HCT116 (cell line): ENCODE measurements around the gene LMNTD2. TPM values are rescaled to one million over a fixed set of nuclear protein-coding genes. Genes with fewer than 3 reads are reported as not detected.

Source experiments
- ATAC-seq: fragments of 200-7000 bp; cut with Tn5 transposase; 2 replicates; pipeline ENCODE4 v1.9.1; 2020; ENCODE audit warnings: mild to moderate bottlenecking, moderate library complexity
- BruUV-seq: library from RNA; stranded (reverse); fragments of 400-500 nt; replicated peaks from 2 replicates; lab custom pipeline; 2021; lab: Mats Ljungman, UMichigan
- CTCF ChIA-PET: fragments of 300-600 bp; sonication (Branson Sonifier 250); formaldehyde crosslinking; loops from one replicate; lab custom pipeline; 2021; ENCODE audit warnings: antibody characterized with exemption; lab: Charles Lee
- POLR2A ChIA-PET: fragments of 300-600, 350-600 bp; sonication (Branson Sonifier 250); formaldehyde crosslinking; loops from one replicate; lab custom pipeline; 2021; ENCODE audit warnings: antibody characterized with exemption; lab: Charles Lee
- RAD21 ChIA-PET, 2 experiments: fragments of 300-600 bp; sonication (Branson Sonifier 250); formaldehyde crosslinking; loops; one replicate each; lab custom pipeline; 2023; ENCODE audit warnings: low total read pairs in 2 of 2; ENCODE audit not compliant: uncharacterized antibody in 2 of 2, unreplicated experiment in 2 of 2, low non-redundant PET in 1 of 2; lab: Charles Lee
- DNase-seq: peaks from one replicate; pipeline ENCODE4 v3.0.0-alpha.2; 2010; ENCODE audit warnings: low read depth, low spot score
- H2AFZ ChIP-seq: fragments of 200-600 bp; shearing (Covaris generic), sonication (generic); 2 replicates; pipeline ENCODE4 v1.6.1; 2017; ENCODE audit warnings: low read depth, mixed run types, mixed read lengths, antibody characterized with exemption, low read length; ENCODE audit not compliant: poor library complexity, severe bottlenecking
- H3K27ac ChIP-seq: 2 replicates; pipeline ENCODE4 v1.5.1; 2012; ENCODE audit warnings: low read depth, low read length
- H3K27me3 ChIP-seq: fragments of 200-600 bp; sonication (generic); 2 replicates; pipeline ENCODE4 v1.6.1; 2016; ENCODE audit warnings: mixed run types, low read length, mixed read lengths; ENCODE audit not compliant: insufficient read depth
- H3K36me3 ChIP-seq, 2 experiments: fragments of 200-500 bp in 1 of 2; fragments of 200-600 bp in 1 of 2; sonication (Bioruptor generic) in 1 of 2; sonication (generic) in 1 of 2; 2 replicates each; pipeline versions ENCODE4 v1.5.1 to v1.6.1; 2014 to 2016; ENCODE audit warnings: low read length in 2 of 2, inconsistent platforms in 1 of 2, mixed read lengths in 1 of 2, mixed run types in 1 of 2; ENCODE audit not compliant: insufficient read depth in 2 of 2, control insufficient read depth in 1 of 2
- H3K4me1 ChIP-seq, 2 experiments: fragments of 200-600 bp in 1 of 2; sonication (generic) in 1 of 2; 2 replicates each; pipeline versions ENCODE4 v1.5.1 to v1.6.1; 2012 to 2017; ENCODE audit warnings: low read length in 2 of 2, inconsistent platforms in 1 of 2, mild to moderate bottlenecking in 1 of 2, mixed read lengths in 1 of 2, mixed run types in 1 of 2, moderate library complexity in 1 of 2; ENCODE audit not compliant: insufficient read depth in 2 of 2, control insufficient read depth in 1 of 2
- H3K4me2 ChIP-seq: fragments of 200-600 bp; sonication (generic); 2 replicates; pipeline ENCODE4 v1.6.1; 2017; ENCODE audit warnings: mixed run types, low read length, mixed read lengths
- H3K4me3 ChIP-seq, 2 experiments: fragments of 200-600 bp in 1 of 2; sonication (generic) in 1 of 2; replicated peaks in 1 of 2; 2 replicates each; pipeline ENCODE4 v1.5.1; 2011 to 2016; ENCODE audit warnings: low read length in 2 of 2, control low read depth in 1 of 2, low read depth in 1 of 2, mild to moderate bottlenecking in 1 of 2, mixed read lengths in 1 of 2, mixed run types in 1 of 2
- H3K79me2 ChIP-seq: fragments of 200-600 bp; sonication (generic); 2 replicates; pipeline ENCODE4 v1.6.1; 2017; ENCODE audit warnings: mild to moderate bottlenecking, mixed run types, low read length, moderate library complexity, mixed read lengths; ENCODE audit not compliant: insufficient read depth
- H3K9ac ChIP-seq: fragments of 200-600 bp; sonication (generic); 2 replicates; pipeline ENCODE4 v1.6.1; 2016; ENCODE audit warnings: low read length, mixed read lengths
- H3K9me2 ChIP-seq: fragments of 200-600 bp; sonication (generic), shearing (Covaris generic); 2 replicates; pipeline ENCODE4 v1.6.1; 2017; ENCODE audit warnings: mixed run types, mild to moderate bottlenecking, moderate library complexity; ENCODE audit not compliant: insufficient read depth
- H3K9me3 ChIP-seq, 2 experiments: fragments of 200-500 bp in 1 of 2; fragments of 200-600 bp in 1 of 2; sonication (Bioruptor generic) in 1 of 2; sonication (generic) in 1 of 2; 2 replicates each; pipeline ENCODE4 v1.6.1; 2014 to 2017; ENCODE audit warnings: low read length in 2 of 2, mixed read lengths in 2 of 2, inconsistent platforms in 1 of 2, low read depth in 1 of 2, mild to moderate bottlenecking in 1 of 2, mixed run types in 1 of 2, moderate library complexity in 1 of 2; ENCODE audit not compliant: control insufficient read depth in 1 of 2, insufficient read depth in 1 of 2
- H4K20me1 ChIP-seq: fragments of 200-600 bp; sonication (generic), shearing (Covaris generic); 2 replicates; pipeline ENCODE4 v1.6.1; 2017; ENCODE audit warnings: mixed run types, mild to moderate bottlenecking, moderate library complexity; ENCODE audit not compliant: insufficient read depth
- CBX3 ChIP-seq: IDR thresholded peaks from 2 replicates; pipeline ENCODE4 v1.6.1; 2012; ENCODE audit warnings: low read depth
- CEBPB ChIP-seq: IDR thresholded peaks from 2 replicates; pipeline ENCODE4 v1.6.1; 2012; ENCODE audit warnings: low read depth
- EGR1 ChIP-seq: IDR thresholded peaks from 2 replicates; pipeline ENCODE4 v1.6.1; 2012; ENCODE audit warnings: low read depth
- ELF1 ChIP-seq: IDR thresholded peaks from 2 replicates; pipeline ENCODE4 v1.6.1; 2012; ENCODE audit warnings: low read depth, borderline replicate concordance
- EZH2 ChIP-seq: fragments of 200-600 bp; sonication (generic); IDR thresholded peaks from 2 replicates; pipeline ENCODE4 v1.6.1; 2017; ENCODE audit warnings: antibody characterized with exemption, mixed run types
- EZH2phosphoT487 ChIP-seq: fragments of 200-600 bp; IDR thresholded peaks from 2 replicates; pipeline ENCODE4 v1.6.1; 2018; ENCODE audit warnings: antibody characterized with exemption, borderline replicate concordance
- JUND ChIP-seq: IDR thresholded peaks from 2 replicates; pipeline ENCODE4 v1.6.1; 2012
- POLR2A ChIP-seq: IDR thresholded peaks from 2 replicates; pipeline ENCODE4 v1.7.0; 2011; ENCODE audit warnings: borderline replicate concordance; ENCODE audit not compliant: insufficient read depth, insufficient read length; ENCODE audit errors: extremely low read depth
- POLR2AphosphoS5 ChIP-seq: IDR thresholded peaks from 2 replicates; pipeline ENCODE4 v1.6.1; 2011; ENCODE audit warnings: mild to moderate bottlenecking, low read depth, low read length, moderate library complexity
- SIN3A ChIP-seq: IDR thresholded peaks from 2 replicates; pipeline ENCODE4 v1.6.1; 2012; ENCODE audit warnings: low read depth
- SP1 ChIP-seq: IDR thresholded peaks from 2 replicates; pipeline ENCODE4 v1.6.1; 2012; ENCODE audit warnings: low read depth
- SRF ChIP-seq: IDR thresholded peaks from 2 replicates; pipeline ENCODE4 v1.6.1; 2012; ENCODE audit warnings: low read depth
- YY1 ChIP-seq: IDR thresholded peaks from 2 replicates; pipeline ENCODE4 v1.6.1; 2011; ENCODE audit warnings: low read length, low read depth, moderate library complexity, mild to moderate bottlenecking; ENCODE audit not compliant: insufficient replicate concordance; ENCODE audit errors: extremely low read depth
- ZFX ChIP-seq: fragments of 450-650 bp; IDR thresholded peaks from 2 replicates; pipeline ENCODE4 v1.6.1; 2017
- intact Hi-C: fragments of 100-400 bp; cut with micrococcal nuclease; formaldehyde crosslinking; loops from 2 replicates; pipeline ENCODE4 v1.10.0; 2022
- total RNA-seq: library from RNA; stranded (reverse); gene quantifications from one replicate; pipeline ENCODE4 v1.2.1, GENCODE V29; 2021; ENCODE audit not compliant: unreplicated experiment
- TF ChIP-seq, protein P1 (sequence below): IDR thresholded peaks from 2 replicates; pipeline ENCODE4 v1.6.1; 2012
- TF ChIP-seq, protein P2 (sequence below): IDR thresholded peaks from 2 replicates; pipeline ENCODE4 v1.6.1; 2011; ENCODE audit warnings: mild to moderate bottlenecking, low read length, moderate library complexity; ENCODE audit not compliant: insufficient replicate concordance; ENCODE audit errors: extremely low read depth
- TF ChIP-seq, protein P3 (sequence below): IDR thresholded peaks from 2 replicates; pipeline ENCODE4 v1.6.1; 2012; ENCODE audit warnings: low read depth

LMNTD2 gene
- total RNA-seq, 1 experiment from 2014 or later, result 9.5 TPM

DNA sequence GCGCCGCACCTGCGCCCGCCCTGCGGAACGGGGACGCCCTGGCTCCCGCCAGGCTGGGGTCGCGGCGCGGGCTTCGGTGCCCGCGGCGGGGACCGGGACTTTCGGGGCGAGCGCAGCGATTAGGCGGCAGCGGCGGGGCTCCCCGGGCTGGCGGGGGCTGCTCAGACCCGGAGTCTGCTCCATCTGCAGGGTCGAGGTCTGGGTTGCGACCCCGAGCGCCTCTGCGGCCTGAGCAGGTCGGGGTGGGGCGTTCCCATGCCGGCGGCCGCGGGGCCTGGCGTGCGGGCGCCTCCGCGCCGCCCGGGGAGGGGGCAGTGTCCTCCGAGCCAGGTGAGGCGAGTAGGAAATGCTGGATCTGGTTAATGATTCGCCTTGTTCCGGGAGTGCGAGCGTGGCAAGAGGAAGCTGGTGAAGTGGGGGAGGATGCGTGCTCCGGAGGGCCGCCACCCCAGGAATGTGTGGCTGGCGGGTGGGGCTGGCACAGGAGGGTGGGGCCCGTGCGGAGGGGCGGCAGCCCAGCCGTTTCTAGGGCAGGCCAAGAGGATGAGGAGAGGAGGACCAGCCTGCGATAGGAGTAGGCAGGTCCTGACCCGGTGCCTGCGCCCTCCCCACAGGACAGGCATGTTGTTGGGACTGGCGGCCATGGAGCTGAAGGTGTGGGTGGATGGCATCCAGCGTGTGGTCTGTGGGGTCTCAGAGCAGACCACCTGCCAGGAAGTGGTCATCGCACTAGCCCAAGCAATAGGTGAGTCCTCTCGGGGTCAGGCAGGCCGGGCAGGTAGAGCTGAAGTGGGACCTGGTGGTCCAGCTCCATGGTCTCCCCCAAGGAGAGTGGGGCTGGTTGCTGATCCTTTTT is 838 bp upstream of the LMNTD2 start:
- H3K4me1 ChIP-seq, result peaks cover 23 to 48% of the 10 kb centered on the region in 2 experiments
- POLR2A ChIA-PET, result no interaction called here

More for the DNA sequence above, 838 bp upstream of the LMNTD2 start:
- Histone ChIP-seq H3K27ac (peak overlapping the region; percentile 93), H3K4me3 (peak overlapping the region; percentile 65 to 92), H3K36me3 (0 out of 4 replicates have a peak, but pooled peaks cover 0 to 3% of the 10 kb centered on the region in 2 experiments), H3K4me2 (peak overlapping the region; percentile 91), H2AFZ (no peak overlapping the region), H4K20me1 (no peaks in the 10 kb centered on the region), H3K9me3 (no peaks in the 10 kb centered on the region), H3K9ac (peak overlapping the region; percentile 84), H3K27me3 (no peaks in the 10 kb centered on the region), H3K9me2 (no peaks in the 10 kb centered on the region), H3K79me2 (peaks cover 15% of the 10 kb centered on the region)
- BruUV-seq, result TSS peak; percentile 38
- peak; percentile 57 for ATAC-seq
- TF ChIP-seq ZFX, result peak; percentile 21; the same call in 1 of the 2 replicates
- TF ChIP-seq CEBPB, result no peak
- no peak for TF ChIP-seq YY1
- TF ChIP-seq, protein P1, sequence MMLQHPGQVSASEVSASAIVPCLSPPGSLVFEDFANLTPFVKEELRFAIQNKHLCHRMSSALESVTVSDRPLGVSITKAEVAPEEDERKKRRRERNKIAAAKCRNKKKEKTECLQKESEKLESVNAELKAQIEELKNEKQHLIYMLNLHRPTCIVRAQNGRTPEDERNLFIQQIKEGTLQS, result no peak
- TF ChIP-seq, protein P2, sequence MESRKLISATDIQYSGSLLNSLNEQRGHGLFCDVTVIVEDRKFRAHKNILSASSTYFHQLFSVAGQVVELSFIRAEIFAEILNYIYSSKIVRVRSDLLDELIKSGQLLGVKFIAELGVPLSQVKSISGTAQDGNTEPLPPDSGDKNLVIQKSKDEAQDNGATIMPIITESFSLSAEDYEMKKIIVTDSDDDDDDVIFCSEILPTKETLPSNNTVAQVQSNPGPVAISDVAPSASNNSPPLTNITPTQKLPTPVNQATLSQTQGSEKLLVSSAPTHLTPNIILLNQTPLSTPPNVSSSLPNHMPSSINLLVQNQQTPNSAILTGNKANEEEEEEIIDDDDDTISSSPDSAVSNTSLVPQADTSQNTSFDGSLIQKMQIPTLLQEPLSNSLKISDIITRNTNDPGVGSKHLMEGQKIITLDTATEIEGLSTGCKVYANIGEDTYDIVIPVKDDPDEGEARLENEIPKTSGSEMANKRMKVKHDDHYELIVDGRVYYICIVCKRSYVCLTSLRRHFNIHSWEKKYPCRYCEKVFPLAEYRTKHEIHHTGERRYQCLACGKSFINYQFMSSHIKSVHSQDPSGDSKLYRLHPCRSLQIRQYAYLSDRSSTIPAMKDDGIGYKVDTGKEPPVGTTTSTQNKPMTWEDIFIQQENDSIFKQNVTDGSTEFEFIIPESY, result no peak
- TF ChIP-seq, protein P3, sequence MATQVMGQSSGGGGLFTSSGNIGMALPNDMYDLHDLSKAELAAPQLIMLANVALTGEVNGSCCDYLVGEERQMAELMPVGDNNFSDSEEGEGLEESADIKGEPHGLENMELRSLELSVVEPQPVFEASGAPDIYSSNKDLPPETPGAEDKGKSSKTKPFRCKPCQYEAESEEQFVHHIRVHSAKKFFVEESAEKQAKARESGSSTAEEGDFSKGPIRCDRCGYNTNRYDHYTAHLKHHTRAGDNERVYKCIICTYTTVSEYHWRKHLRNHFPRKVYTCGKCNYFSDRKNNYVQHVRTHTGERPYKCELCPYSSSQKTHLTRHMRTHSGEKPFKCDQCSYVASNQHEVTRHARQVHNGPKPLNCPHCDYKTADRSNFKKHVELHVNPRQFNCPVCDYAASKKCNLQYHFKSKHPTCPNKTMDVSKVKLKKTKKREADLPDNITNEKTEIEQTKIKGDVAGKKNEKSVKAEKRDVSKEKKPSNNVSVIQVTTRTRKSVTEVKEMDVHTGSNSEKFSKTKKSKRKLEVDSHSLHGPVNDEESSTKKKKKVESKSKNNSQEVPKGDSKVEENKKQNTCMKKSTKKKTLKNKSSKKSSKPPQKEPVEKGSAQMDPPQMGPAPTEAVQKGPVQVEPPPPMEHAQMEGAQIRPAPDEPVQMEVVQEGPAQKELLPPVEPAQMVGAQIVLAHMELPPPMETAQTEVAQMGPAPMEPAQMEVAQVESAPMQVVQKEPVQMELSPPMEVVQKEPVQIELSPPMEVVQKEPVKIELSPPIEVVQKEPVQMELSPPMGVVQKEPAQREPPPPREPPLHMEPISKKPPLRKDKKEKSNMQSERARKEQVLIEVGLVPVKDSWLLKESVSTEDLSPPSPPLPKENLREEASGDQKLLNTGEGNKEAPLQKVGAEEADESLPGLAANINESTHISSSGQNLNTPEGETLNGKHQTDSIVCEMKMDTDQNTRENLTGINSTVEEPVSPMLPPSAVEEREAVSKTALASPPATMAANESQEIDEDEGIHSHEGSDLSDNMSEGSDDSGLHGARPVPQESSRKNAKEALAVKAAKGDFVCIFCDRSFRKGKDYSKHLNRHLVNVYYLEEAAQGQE, result no peak
- TF ChIP-seq SRF, result no peak
- TF ChIP-seq SIN3A, result no peak
- no peak for TF ChIP-seq ELF1
- no peak for TF ChIP-seq EGR1
- 0 out of 2 replicates have a peak, but pooled peaks have one; percentile 16 for TF ChIP-seq POLR2AphosphoS5
- no peak for TF ChIP-seq SP1
- peak; percentile 35 for TF ChIP-seq POLR2A
- TF ChIP-seq EZH2, result no peak
- no peak for TF ChIP-seq CBX3
- no peak for TF ChIP-seq EZH2phosphoT487
- TF ChIP-seq JUND, result no peak
- no peak for DNase-seq
- ChIA-PET CTCF (no interaction called here), RAD21 (no interaction called here)
- intact Hi-C loops, result loop anchor here (2.0 kb wide), 1 partner anchor 25 kb away; the partner anchor contains the start of gene LRRC56
